SH-SY5Y (cell line): ENCODE data around the gene NPR2.

Experiments used
- GATA2 ChIP-seq: IDR thresholded peaks from 2 replicates; pipeline ENCODE4 v1.6.1; 2011; ENCODE audit warnings: mild to moderate bottlenecking, low read depth, low read length
- GATA3 ChIP-seq: IDR thresholded peaks from 2 replicates; pipeline ENCODE4 v1.6.1; 2011; ENCODE audit warnings: low read depth, mild to moderate bottlenecking, low read length, moderate library complexity

GRCh38 chr9:35806101-35806500, 14.7 kb downstream of the NPR2 start:
- no peak for TF ChIP-seq GATA3
- no peak for TF ChIP-seq GATA2
